GM21737 (cell line): ENCODE measurements around the gene CDC14A.
A peak's percentile ranks its signal among the peaks of the same experiment; 100 is the strongest.
"Not testable (repeated sequence)": the region's sequence is repeated elsewhere in the genome, so short reads cannot be mapped to it uniquely, and the experiment has no call there.

Source experiments
- ATAC-seq: cut with Tn5 transposase; IDR thresholded peaks from one replicate; pipeline ENCODE4 v1.9.1; 2021; ENCODE audit warnings: mild to moderate bottlenecking, moderate library complexity; ENCODE audit not compliant: unreplicated experiment

Gene CDC14A, protein sequence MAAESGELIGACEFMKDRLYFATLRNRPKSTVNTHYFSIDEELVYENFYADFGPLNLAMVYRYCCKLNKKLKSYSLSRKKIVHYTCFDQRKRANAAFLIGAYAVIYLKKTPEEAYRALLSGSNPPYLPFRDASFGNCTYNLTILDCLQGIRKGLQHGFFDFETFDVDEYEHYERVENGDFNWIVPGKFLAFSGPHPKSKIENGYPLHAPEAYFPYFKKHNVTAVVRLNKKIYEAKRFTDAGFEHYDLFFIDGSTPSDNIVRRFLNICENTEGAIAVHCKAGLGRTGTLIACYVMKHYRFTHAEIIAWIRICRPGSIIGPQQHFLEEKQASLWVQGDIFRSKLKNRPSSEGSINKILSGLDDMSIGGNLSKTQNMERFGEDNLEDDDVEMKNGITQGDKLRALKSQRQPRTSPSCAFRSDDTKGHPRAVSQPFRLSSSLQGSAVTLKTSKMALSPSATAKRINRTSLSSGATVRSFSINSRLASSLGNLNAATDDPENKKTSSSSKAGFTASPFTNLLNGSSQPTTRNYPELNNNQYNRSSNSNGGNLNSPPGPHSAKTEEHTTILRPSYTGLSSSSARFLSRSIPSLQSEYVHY

GRCh38 chr1:100352267-100353070, at the start of gene CDC14A:
Gene CDC14A (plus strand): TSS chr1:100352506. CDS start chr1:100352955, 449 bp downstream.
- peak; percentile 63 for ATAC-seq

GRCh38 chr1:100302739-100303138, 49.6 kb upstream of the CDC14A start:
- ATAC-seq, result no peak

DNA sequence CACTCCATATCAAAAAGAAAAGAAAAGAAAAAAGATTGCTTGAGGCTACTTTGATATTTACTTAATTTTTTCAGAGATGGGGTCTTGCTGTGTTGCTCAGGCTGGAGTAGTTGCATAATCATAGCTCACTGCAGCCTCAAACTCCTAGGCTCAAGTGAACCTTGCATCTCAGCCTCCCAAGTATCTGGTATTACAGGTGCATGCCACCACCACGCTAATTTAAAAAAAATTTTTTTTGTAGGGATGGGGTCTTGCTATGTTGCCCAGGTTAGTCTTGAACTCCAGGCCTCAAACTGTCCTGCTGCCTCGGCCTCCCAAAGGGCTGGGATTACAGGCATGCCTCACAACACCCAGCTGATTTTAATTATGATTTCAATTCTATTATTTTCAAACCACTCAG, 48.1 kb upstream of the CDC14A start:
- no peak for ATAC-seq

GRCh38 chr1:100304921-100305320, 47.4 kb upstream of the CDC14A start:
- no peak for ATAC-seq

DNA sequence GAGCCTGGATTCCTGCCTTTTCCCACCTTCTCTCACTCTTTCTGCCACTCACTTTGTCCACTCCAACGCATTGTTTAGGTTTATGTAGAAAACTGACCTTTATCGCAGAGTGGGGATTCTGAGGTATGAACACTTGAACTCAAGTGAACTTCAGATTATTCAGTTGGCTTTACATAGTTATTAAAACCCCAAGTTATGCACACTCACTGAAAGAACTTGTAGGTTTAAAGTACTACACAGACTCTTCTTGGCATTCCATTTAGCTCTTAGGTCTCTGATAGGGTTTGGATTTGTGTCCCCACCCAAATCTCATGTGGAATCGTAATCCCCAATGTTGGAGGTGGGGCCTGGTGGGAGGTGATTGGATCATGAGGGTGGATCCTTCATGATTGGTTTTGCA, 46.4 kb upstream of the CDC14A start:
- no peak for ATAC-seq

GRCh38 chr1:100306735-100307313, 45.5 kb upstream of the CDC14A start:
- ATAC-seq, result no peak

DNA sequence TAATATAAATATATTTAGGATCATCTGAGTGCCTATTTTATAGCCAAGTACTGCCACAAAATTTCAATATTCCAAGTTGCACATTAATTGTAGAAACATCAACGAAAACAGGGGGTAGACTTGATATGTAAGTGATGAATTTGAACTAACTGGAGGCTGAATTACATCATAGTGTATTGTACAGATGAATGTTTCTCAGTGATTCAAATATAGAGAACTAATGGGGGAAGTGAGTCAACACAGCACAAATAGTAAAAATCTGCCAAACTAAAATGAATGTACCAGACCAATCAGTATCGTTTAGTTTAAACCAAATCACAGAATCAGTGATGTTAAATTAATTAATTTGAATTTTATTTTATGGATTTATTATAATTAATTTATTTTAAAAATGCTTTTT, 43.5 kb upstream of the CDC14A start:
- no peak for ATAC-seq

- no peak for ATAC-seq
Measured at GRCh38 chr1:100309863-100310262, 42.4 kb upstream of the CDC14A start.

GRCh38 chr1:100313382-100313781, 38.9 kb upstream of the CDC14A start:
- no peak for ATAC-seq

- ATAC-seq, result no peak
Measured at GRCh38 chr1:100316622-100317021, 35.7 kb upstream of the CDC14A start.

DNA sequence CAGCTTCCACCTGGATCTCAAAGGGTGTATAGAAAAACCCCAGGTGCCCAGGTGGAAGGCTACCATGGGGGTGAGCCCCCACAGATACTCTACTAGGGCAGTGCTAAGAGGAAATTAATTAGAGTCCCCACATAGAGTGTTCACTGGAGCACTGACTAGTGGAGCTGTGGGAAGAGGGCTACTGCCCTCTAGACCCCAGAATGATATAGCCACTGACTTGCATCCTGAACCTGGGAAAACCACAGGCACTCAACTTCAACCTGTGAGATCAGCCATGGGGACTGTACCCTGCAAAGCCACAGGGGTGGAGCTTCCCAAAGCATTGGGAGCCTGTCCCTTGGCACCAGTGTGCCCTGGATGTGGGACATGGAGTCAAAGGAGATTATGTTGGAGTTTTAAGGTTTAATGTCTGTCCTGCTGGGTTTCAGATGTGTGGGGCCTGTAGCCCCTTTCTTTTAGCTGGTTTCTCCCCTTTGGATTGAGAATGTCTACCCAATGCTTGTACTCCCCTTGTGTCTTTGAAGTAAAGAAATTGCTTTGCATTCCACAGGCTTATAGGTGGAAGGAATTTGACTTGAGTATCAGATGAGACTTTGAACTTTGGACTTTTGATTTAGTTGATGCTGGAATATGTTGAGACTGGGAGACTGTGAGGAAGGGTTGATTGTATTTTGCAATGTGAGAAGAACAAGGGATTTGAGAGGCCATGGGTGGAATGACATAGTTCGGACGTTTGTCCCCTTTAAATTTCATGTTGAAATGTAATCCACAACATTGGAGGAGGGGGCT, 31.8 kb upstream of the CDC14A start:
- ATAC-seq, result no peak

DNA sequence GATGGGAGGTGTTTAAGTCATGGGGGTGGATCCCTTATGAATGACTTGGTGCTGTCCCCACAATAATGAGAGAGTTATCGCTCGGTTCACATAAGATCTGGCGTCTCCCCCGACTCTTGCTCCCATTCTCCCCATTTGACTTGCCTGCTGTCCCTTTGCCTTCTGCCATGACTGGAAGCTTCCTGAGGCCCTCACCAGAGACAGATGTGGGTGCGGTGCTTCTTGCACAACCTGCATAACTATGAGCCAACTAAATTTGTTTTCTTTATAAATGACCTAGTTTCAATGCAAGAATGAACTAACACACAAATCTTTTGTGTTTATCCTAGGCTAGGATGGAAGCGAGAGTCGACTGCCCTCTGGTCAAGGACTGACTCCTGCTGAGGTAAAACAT, 31.2 kb upstream of the CDC14A start:
- no peak for ATAC-seq

DNA sequence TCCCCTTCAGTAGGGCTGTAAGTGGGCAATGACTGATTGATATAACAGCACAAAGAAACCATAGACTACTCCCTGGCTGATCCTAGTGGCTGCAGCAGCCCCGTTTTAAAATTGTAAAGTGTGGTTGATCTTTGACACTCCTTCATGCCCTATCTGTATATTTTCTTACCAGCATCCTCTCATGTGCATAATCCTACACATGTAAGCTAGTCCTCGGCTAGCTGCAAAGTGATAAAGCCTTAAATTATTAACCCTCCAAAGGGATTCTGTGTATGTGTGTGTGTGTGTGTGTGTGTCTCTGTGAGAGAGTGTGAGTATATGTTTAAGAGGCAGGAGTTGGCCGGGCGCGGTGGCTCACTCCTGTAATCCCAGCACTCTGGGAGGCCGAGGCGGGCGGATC, 30.8 kb upstream of the CDC14A start:
- no peak for ATAC-seq

DNA sequence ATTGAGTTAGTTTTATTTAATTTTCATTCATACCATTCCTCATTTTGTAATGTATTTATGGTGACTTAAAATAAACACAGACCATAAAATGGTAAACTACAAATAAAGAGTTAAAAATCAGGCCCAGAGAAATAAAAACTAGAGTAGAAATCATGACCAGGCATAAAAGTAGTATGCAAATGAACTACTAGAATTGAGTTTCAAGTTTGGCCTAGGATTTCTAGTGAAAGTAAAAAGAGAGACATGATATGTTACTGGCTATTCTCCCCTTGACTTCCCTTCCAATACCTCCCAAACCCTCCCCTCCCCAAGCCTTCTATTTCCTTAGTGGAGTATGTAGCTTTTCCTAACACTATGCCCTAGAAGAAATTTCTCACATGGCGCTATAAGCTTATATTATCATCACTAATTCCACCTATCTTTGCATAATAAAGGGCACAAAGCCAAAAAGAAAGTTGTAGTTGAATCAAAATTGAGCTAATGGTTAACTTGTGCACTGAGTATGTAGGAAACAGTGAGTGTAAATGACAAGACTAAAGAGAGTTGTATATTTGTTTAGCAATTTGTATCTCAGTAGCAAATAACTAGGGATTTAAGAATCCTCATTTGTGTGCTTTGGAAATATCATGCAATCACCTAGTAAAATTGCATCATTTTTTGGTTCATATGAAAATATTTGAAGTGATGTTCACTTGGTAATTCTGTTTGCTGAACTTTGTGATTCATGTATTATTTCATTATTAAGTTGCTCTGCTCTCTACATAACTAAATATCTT, 29.7 kb upstream of the CDC14A start:
- no peak for ATAC-seq

DNA sequence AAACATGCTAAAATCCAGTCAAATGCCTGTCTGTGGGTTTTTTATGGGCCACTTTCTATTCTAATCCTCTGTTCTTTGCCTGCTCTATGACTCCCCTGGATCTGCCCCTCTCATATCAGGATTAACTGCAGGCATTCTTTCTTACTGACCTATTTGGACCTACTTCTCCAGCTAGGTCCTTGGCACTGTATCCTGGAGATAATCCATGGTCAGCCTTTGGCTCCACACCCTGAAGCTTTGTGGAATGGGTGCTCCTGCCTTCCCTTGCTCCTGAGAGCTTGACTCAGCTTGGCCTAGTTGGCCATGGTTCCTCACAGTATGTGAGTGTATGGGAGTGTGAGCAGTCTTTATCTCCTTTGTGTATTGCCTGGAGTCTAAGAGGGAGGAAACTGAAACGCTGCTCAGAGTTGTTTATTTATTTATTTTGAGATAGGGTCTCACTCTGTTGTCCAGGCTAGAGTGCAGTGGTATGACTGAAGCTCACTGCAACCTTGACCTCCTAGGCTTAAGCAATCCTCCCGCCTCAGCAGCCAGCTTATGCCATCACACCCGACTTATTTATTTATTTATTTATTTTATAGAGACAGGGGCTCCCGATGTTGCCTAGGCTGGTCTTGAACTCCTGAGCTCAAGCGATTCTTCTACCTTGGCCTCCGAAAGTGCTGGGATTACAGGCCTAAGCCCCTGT, 28.7 kb upstream of the CDC14A start:
- no peak for ATAC-seq

DNA sequence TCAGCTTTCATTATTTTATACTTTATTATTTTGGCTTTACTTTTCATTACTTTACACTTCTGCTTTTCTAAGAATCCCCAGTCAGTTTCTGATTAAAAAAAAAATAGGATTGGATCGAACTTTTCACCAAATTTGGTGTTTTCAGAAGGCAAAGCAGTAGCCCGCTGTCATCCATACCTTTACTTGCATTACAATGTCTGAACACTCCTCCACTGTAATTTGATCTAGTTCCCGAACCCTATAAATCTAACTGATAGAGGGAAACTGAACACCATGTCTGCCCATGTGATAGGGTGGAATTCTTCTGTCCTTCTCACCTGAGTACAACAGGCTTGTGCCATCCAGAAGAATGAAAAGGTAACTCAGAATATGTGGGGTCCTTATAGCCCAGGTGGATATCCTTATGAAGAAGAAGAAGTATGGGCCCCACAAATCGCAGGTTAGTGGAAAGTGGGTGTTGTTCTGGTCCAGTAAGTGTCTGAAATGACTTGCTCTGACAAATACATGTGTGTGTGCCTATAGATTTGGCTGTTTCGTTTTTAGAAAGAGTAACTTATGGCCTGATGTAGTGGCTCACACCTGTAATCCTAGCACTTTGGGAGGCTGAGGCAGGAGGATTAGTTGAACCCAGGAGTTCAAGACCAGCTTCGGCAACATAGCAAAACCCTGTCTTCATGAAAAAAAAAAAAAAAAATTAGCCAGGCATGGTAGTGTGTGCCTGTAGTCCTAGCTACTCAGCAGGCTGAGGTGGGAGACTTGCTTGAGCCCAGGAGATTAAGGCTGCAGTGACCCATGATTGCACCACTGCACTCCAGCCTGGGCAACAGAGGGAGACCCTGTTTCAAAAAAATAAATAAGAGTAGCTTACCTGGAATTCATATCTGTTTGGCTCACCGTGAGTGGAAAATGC, 26.6 kb upstream of the CDC14A start:
- no peak for ATAC-seq

DNA sequence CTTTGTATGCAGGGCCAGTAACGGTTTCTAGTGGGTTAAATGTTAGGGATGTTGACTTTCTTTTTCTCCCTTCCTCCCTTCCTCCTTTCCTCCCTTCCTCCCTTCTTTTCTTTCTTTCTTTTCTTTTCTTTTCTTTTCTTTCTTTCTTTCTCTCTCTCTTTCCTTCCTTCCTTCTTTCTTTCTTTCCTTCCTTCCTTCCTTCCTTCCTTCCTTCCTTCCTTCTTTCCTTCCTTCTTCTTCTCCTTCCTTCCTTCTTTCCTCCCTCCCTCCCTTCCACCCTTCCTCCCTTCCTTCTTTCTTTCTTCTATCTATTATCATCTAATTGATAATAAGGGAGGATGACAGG, 26.0 kb upstream of the CDC14A start:
- ATAC-seq, result not testable (repeated sequence)

GRCh38 chr1:100328133-100328532, 24.2 kb upstream of the CDC14A start:
- ATAC-seq, result no peak
